Stimulated activated CD8-positive, alpha-beta memory T cell treated with anti-CD3 and anti-CD28 coated beads, Interleukin-15, amount 100 ng/mL, for 4 hours (primary cell): Measurements from ENCODE around the gene PRDX2.
A peak's percentile ranks its signal among the peaks of the same experiment; 100 is the strongest.

Experiments used
- DNase-seq, 2 donors: peaks; one replicate each; pipeline ENCODE4 v3.0.0-alpha.2; 2020; ENCODE audit warnings: low read depth in 2 of 2

Gene PRDX2

GRCh38 chr19:12792051-12792852, 9.3 kb downstream of the PRDX2 start:
- DNase-seq: peak; percentile 71 to 74

GRCh38 chr19:12791345-12792050, 10.1 kb downstream of the PRDX2 start, which contains the start of gene JUNB:
JUNB (plus strand) TSS chr19:12791486; CDS start chr19:12791772, 286 bp downstream.
- peak; percentile 92 to 95 for DNase-seq

- DNase-seq: no peak
Observed at GRCh38 chr19:12790628-12791344, 10.8 kb downstream of the PRDX2 start.

- peak; percentile 75 to 85 for DNase-seq
Observed at GRCh38 chr19:12789904-12790619, 11.5 kb downstream of the PRDX2 start.

GRCh38 chr19:12789098-12789903, 12.3 kb downstream of the PRDX2 start:
- DNase-seq: no peak

- DNase-seq: no peak
Observed at GRCh38 chr19:12788682-12789097, 12.9 kb downstream of the PRDX2 start.

- DNase-seq: no peak
Observed at GRCh38 chr19:12788042-12788681, 13.4 kb downstream of the PRDX2 start.

GRCh38 chr19:12787458-12787857, 14.1 kb downstream of the PRDX2 start:
- no peak for DNase-seq

GRCh38 chr19:12786952-12787351, 14.6 kb downstream of the PRDX2 start:
- DNase-seq: no peak

GRCh38 chr19:12786141-12786870, 15.3 kb downstream of the PRDX2 start:
- no peak for DNase-seq

- DNase-seq: no peak
Observed at GRCh38 chr19:12785431-12786031, 16.1 kb downstream of the PRDX2 start.

- no peak for DNase-seq
Observed at GRCh38 chr19:12784871-12785430, 16.6 kb downstream of the PRDX2 start.

GRCh38 chr19:12784394-12784870, 17.2 kb downstream of the PRDX2 start:
- DNase-seq: no peak

- no peak for DNase-seq
Observed at GRCh38 chr19:12783849-12784393, 17.7 kb downstream of the PRDX2 start.

- no peak for DNase-seq
Observed at GRCh38 chr19:12783291-12783848, 18.2 kb downstream of the PRDX2 start.

- peak; percentile 82 to 84 for DNase-seq
Observed at GRCh38 chr19:12782424-12783290, 18.9 kb downstream of the PRDX2 start.

- no peak for DNase-seq
Observed at GRCh38 chr19:12782174-12782423, 19.5 kb downstream of the PRDX2 start.
